GM21367 (cell line): ENCODE measurements around the gene BPHL.
"Not testable (repeated sequence)": the region's sequence is repeated elsewhere in the genome, so short reads cannot be mapped to it uniquely, and the experiment has no call there.

Experiments used
- ATAC-seq: cut with Tn5 transposase; IDR thresholded peaks from one replicate; pipeline ENCODE4 v1.9.1; 2021; ENCODE audit not compliant: unreplicated experiment

BPHL gene

GRCh38 chr6:3155416-3155815 is 36.9 kb downstream of the BPHL start:
- not testable (repeated sequence) for ATAC-seq

- not testable (repeated sequence) for ATAC-seq
Observed at GRCh38 chr6:3156184-3157130, 37.9 kb downstream of the BPHL start.

GRCh38 chr6:3157131-3157933 is 38.8 kb downstream of the BPHL start, which contains the start of gene TUBB2A:
TUBB2A (minus strand) TSS chr6:3157544; CDS start chr6:3157463, 81 bp downstream.
- peak; percentile 67 for ATAC-seq

- no peak for ATAC-seq
Observed at GRCh38 chr6:3159805-3160781, 41.6 kb downstream of the BPHL start.

GRCh38 chr6:3162067-3162497 is 43.6 kb downstream of the BPHL start:
- no peak for ATAC-seq

- peak; percentile 53 for ATAC-seq
Observed at GRCh38 chr6:3162565-3163247, 44.2 kb downstream of the BPHL start.

- ATAC-seq = no peak
Observed at GRCh38 chr6:3163248-3163594, 44.7 kb downstream of the BPHL start.

- no peak for ATAC-seq
Observed at GRCh38 chr6:3164388-3164787, 45.9 kb downstream of the BPHL start.

- ATAC-seq = no peak
Observed at GRCh38 chr6:3165631-3166534, 47.4 kb downstream of the BPHL start.

- ATAC-seq = not testable (repeated sequence)
Observed at GRCh38 chr6:3166535-3167225, 48.2 kb downstream of the BPHL start.

- ATAC-seq = not testable (repeated sequence)
Observed at GRCh38 chr6:3168046-3168445, 49.5 kb downstream of the BPHL start.

- ATAC-seq = not testable (repeated sequence)
Observed at GRCh38 chr6:3170676-3171075, 52.2 kb downstream of the BPHL start.

GRCh38 chr6:3171313-3172175 is 53.0 kb downstream of the BPHL start:
- ATAC-seq = not testable (repeated sequence)

- not testable (repeated sequence) for ATAC-seq
Observed at GRCh38 chr6:3172789-3173188, 54.3 kb downstream of the BPHL start.

GRCh38 chr6:3173636-3174089 is 55.2 kb downstream of the BPHL start:
- ATAC-seq = not testable (repeated sequence)

GRCh38 chr6:3175715-3176402 is 57.3 kb downstream of the BPHL start:
- ATAC-seq = no peak
